NCI-H1417 treated with DMSO at 0.1 percent for 48 hours (cell line): ENCODE results near the gene RAMP1.
"Not testable (repeated sequence)": the region's sequence is repeated elsewhere in the genome, so short reads cannot be mapped to it uniquely, and the experiment has no call there.

Source experiments
- DNase-seq: peaks from one replicate; lab custom pipeline; 2025; lab: John Stamatoyannopoulos, UW

RAMP1 gene

GRCh38 chr2:237951354-237951753 is 91.9 kb downstream of the RAMP1 start:
- DNase-seq, result not testable (repeated sequence)

- no peak for DNase-seq
These were observed 92.5 kb downstream of the RAMP1 start for GRCh38 chr2:237951878-237952277.

- DNase-seq, result no peak
These were observed 93.4 kb downstream of the RAMP1 start for GRCh38 chr2:237952851-237953250.

GRCh38 chr2:237955640-237956401 is 96.4 kb downstream of the RAMP1 start:
- DNase-seq, result no peak

- DNase-seq, result no peak
These were observed 96.9 kb downstream of the RAMP1 start for GRCh38 chr2:237956402-237956736.

GRCh38 chr2:237961637-237962036 is 102.2 kb downstream of the RAMP1 start:
- DNase-seq, result no peak
